NAMALWA (cell line): ENCODE data around the gene UGT1A7.
"Not testable (repeated sequence)": the region's sequence is repeated elsewhere in the genome, so short reads cannot be mapped to it uniquely, and the experiment has no call there.

Source experiments
- DNase-seq: peaks from one replicate; pipeline ENCODE4 v3.0.0-alpha.2; 2015; ENCODE audit warnings: low spot score

The UGT1A7 gene

GRCh38 chr2:233680361-233681045 lies 1.2 kb upstream of the UGT1A7 start:
- DNase-seq = no peak

GRCh38 chr2:233684640-233685039 lies 2.9 kb downstream of the UGT1A7 start:
- no peak for DNase-seq

GRCh38 chr2:233686928-233687327 lies 5.2 kb downstream of the UGT1A7 start:
- DNase-seq = no peak

- DNase-seq = no peak
Observed at GRCh38 chr2:233688341-233688740, 6.6 kb downstream of the UGT1A7 start.

- no peak for DNase-seq
Observed at GRCh38 chr2:233689031-233689430, 7.3 kb downstream of the UGT1A7 start.

- DNase-seq = no peak
Observed at GRCh38 chr2:233689501-233689900, 7.8 kb downstream of the UGT1A7 start.

GRCh38 chr2:233690444-233690843 lies 8.7 kb downstream of the UGT1A7 start:
- DNase-seq = no peak

- no peak for DNase-seq
Observed at GRCh38 chr2:233691443-233692433, 10.0 kb downstream of the UGT1A7 start.

- no peak for DNase-seq
Observed at GRCh38 chr2:233692648-233693047, 10.9 kb downstream of the UGT1A7 start, which contains the start of gene UGT1A6. Gene UGT1A6 (plus strand): TSS chr2:233692890. CDS start chr2:233693005, 115 bp downstream.

GRCh38 chr2:233693963-233694362 lies 12.3 kb downstream of the UGT1A7 start:
- no peak for DNase-seq

GRCh38 chr2:233698740-233699139 lies 17.0 kb downstream of the UGT1A7 start:
- no peak for DNase-seq

- DNase-seq = no peak
Observed at GRCh38 chr2:233699424-233700027, 17.8 kb downstream of the UGT1A7 start.

GRCh38 chr2:233700028-233700635 lies 18.4 kb downstream of the UGT1A7 start:
- no peak for DNase-seq

- DNase-seq = not testable (repeated sequence)
Observed at GRCh38 chr2:233700842-233701241, 19.1 kb downstream of the UGT1A7 start.

GRCh38 chr2:233702238-233702637 lies 20.5 kb downstream of the UGT1A7 start:
- DNase-seq = no peak

- no peak for DNase-seq
Observed at GRCh38 chr2:233705911-233706506, 24.3 kb downstream of the UGT1A7 start.

GRCh38 chr2:233706720-233707119 lies 25.0 kb downstream of the UGT1A7 start:
- no peak for DNase-seq

GRCh38 chr2:233707940-233708644 lies 26.4 kb downstream of the UGT1A7 start:
- no peak for DNase-seq

- DNase-seq = peak; percentile 25
Observed at GRCh38 chr2:233708942-233709341, 27.2 kb downstream of the UGT1A7 start.

- peak; percentile 60 for DNase-seq
Observed at GRCh38 chr2:233711312-233712008, 29.8 kb downstream of the UGT1A7 start.
